NCI-H2196 treated with DMSO at 0.1 percent for 48 hours (cell line): Measurements from ENCODE around the gene CALD1.

Experiments
- DNase-seq: peaks from one replicate; lab custom pipeline; 2025; ENCODE audit not compliant: unreplicated experiment; lab: John Stamatoyannopoulos, UW

The CALD1 gene

GRCh38 chr7:134763960-134764359 lies 15.5 kb upstream of the CALD1 start:
- DNase-seq: no peak

GRCh38 chr7:134764365-134764764 lies 15.1 kb upstream of the CALD1 start:
- DNase-seq: no peak

- no peak for DNase-seq
Observed at GRCh38 chr7:134766779-134767519, 12.5 kb upstream of the CALD1 start.

GRCh38 chr7:134767520-134768168 lies 11.8 kb upstream of the CALD1 start:
- DNase-seq: no peak

GRCh38 chr7:134768243-134768642 lies 11.2 kb upstream of the CALD1 start:
- no peak for DNase-seq

GRCh38 chr7:134770676-134771075 lies 8.8 kb upstream of the CALD1 start:
- DNase-seq: no peak

GRCh38 chr7:134771111-134771510 lies 8.3 kb upstream of the CALD1 start:
- no peak for DNase-seq

- DNase-seq: no peak
Observed at GRCh38 chr7:134771889-134772288, 7.5 kb upstream of the CALD1 start.

GRCh38 chr7:134772401-134772800 lies 7.0 kb upstream of the CALD1 start:
- DNase-seq: no peak

- DNase-seq: no peak
Observed at GRCh38 chr7:134773164-134773563, 6.3 kb upstream of the CALD1 start.

GRCh38 chr7:134774119-134774518 lies 5.3 kb upstream of the CALD1 start:
- no peak for DNase-seq

GRCh38 chr7:134777470-134777869 lies 2.0 kb upstream of the CALD1 start:
- no peak for DNase-seq

GRCh38 chr7:134777908-134778580 lies 1.4 kb upstream of the CALD1 start:
- DNase-seq: no peak

- no peak for DNase-seq
Observed at GRCh38 chr7:134779741-134780065, 269 bp downstream of the CALD1 start.

- DNase-seq: no peak
Observed at GRCh38 chr7:134780166-134780828, 863 bp downstream of the CALD1 start.

- DNase-seq: no peak
Observed at GRCh38 chr7:134781171-134781570, 1.7 kb downstream of the CALD1 start.

- no peak for DNase-seq
Observed at GRCh38 chr7:134782121-134782623, 2.7 kb downstream of the CALD1 start.

GRCh38 chr7:134783294-134784069 lies 4.0 kb downstream of the CALD1 start:
- DNase-seq: no peak

- DNase-seq: no peak
Observed at GRCh38 chr7:134784251-134785049, 5.0 kb downstream of the CALD1 start.

- DNase-seq: no peak
Observed at GRCh38 chr7:134785842-134786241, 6.4 kb downstream of the CALD1 start.
